Measurements from ENCODE around the gene DEFB114.
"Not testable (repeated sequence)": the region's sequence is repeated elsewhere in the genome, so short reads cannot be mapped to it uniquely, and the experiment has no call there.

Gene DEFB114

GRCh38 chr6:49964064-49964463 lies at the start of gene DEFB114:
TSS of gene DEFB114 (minus strand) at chr6:49964164. CDS start at chr6:49964105, 59 bp downstream.
- DNase-seq: no peak

DNA sequence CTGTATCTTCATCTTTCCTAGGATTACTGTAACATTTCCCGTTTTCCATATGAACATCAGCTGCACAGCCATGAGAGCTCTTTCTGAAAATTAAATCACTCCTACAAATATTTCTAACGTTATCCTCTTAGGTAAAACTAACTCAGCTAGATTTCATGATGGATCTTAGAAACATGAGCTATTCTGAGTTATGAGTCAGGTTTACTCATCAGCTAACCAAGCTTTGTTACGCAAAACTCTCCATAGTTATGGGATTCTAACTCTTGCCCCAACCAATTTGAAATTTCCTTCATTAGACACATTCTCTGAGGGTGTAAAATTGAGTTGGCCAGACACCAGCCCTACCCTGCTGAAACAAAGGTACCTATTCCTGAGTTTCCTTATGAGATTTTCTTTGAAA lies 43.9 kb upstream of the DEFB114 start:
- DNase-seq: no peak

- DNase-seq: no peak
Measured at GRCh38 chr6:50003139-50003538, 39.2 kb upstream of the DEFB114 start.

DNA sequence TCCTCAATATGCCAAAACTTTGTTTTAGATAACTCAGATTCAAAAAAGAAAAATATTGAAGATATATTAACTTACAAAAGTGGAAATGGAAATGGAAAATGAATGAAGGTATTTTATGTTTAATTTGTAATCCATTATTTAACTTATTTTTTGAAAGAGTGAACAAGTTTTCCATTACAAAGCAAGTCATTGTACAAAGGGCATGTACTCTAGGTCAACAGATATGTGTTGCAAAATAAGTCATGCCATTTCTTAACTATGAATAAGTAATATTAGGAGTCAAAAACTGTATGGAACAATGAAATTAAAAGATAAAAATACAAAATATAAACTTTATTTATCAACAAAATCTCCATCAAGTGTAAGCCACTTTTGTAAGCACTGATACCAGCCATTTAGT lies 31.3 kb upstream of the DEFB114 start:
- DNase-seq: no peak

DNA sequence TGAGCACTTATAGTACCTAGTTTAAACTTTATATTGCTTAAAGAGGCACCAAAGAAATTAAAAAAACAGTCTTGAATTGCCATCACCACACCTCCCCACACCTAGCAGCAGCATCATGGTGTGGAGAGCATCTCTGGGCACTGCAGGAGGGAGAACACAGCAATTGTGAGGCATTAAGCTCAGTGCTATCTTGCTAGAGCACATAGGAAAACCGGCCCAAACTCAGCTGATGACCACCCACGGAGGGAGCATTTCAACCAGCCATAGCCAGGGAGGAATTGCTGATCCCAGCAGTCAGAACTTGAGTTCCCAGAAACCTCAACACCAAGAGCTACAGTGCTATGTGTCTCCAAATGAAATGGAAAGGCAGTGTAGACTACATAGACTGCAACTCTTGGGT lies 24.9 kb upstream of the DEFB114 start:
- DNase-seq: no peak

GRCh38 chr6:49987749-49988148 lies 23.8 kb upstream of the DEFB114 start:
- DNase-seq: no peak

DNA sequence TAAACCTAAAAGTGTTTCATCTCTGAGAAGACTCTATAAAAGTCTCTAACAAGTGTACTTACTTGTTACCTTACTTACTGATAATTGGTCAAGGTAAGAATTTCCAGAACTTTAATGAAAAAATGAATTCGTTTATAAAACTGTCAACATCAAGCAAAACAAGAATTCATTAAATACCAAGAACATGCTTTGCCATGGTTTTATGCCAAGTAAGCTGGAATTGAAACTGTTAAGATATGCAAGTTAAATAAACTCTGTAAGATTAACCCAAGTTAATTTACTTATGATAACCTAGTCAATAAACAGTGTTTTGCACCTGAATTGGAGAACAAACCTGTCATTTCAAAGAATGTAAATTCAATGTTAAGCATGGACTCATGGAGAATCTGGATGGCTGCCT lies 22.6 kb upstream of the DEFB114 start:
- no peak for DNase-seq

GRCh38 chr6:49982046-49982445 lies 18.1 kb upstream of the DEFB114 start:
- no peak for DNase-seq

DNA sequence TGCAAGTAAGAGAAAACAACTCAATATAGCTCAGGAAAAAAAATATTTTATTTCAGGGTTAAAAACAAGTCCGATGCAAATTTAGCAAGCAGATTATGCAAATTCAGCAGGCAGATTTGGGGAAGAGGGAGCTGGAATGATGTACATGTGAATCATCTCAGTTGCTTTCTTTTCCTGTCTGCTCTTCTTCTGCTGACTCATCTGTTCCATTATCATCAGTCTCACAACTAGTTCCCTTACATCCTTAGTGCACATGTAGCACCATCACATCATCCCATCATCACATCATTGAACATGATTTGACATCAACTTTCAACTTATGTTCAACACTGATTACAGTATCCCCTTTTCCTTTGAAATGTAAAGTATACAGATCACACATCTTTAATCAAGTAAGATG lies 16.9 kb upstream of the DEFB114 start:
- DNase-seq: no peak

- no peak for DNase-seq
Measured at GRCh38 chr6:49979584-49979983, 15.6 kb upstream of the DEFB114 start.

DNA sequence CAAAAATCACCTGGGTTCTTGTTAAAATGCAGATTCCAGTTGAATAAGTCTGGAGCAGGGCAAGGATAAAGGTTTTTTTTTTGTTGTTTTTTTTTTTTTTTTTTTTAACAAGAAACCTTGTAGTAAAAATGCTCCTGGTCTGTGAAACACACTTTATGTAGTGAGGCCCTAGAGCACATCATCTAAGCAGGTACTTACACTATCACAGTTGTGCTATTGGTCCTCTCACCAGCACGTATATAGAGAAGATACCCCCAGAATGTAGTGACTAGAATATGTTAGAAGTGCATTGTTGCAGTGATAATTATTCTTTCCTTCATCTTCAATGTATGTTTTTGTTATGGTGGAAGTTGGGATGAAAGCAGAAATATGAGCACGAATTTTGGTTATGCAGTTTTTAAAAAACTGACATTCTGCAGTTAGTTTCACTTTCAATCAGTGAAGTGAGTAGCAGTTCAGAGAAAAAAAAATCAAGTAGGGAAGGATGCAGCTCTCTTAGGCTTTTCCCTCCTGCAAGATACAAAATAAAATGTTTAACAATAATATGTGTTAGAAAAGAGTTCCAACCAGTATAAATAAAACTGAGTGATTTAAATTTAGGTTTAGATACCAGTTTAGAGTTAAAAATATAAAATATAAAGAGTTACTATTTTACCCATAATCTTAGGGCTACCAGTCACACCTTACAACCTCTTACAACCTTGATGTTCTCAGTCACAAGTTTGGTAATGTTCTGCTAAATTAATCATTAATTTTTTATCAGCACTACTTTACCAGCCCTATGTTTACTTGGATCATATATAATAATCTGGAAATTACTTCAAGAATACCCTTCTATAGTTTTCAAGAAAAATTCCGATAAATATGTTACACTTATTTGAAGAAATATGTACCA lies 14.6 kb upstream of the DEFB114 start:
- no peak for DNase-seq

GRCh38 chr6:49969605-49970004 lies 5.6 kb upstream of the DEFB114 start, which contains the start of gene DEFB113:
TSS of gene DEFB113 (minus strand) at chr6:49969625. CDS start at chr6:49969625, 0 bp downstream.
- no peak for DNase-seq

DNA sequence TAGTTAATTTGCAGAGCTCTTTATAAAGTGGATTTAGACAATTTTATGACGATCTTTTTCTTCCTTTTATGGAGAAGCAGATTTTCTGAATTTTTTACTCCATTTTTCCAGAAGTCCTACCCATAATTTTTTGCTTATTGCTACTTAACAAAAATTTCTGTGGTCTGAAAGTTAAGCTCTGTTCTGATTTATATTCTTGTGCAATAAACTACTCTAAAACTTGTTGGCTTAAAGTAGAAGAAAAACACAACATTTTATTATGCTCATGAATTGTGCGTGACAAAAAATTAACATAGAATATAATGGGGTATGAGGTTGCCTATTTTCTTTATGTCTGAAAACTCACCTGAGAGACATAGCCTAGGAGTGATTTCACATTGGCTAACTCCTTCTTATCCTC lies 2.9 kb upstream of the DEFB114 start:
- DNase-seq: no peak

GRCh38 chr6:49966334-49966733 lies 2.4 kb upstream of the DEFB114 start:
- no peak for DNase-seq

DNA sequence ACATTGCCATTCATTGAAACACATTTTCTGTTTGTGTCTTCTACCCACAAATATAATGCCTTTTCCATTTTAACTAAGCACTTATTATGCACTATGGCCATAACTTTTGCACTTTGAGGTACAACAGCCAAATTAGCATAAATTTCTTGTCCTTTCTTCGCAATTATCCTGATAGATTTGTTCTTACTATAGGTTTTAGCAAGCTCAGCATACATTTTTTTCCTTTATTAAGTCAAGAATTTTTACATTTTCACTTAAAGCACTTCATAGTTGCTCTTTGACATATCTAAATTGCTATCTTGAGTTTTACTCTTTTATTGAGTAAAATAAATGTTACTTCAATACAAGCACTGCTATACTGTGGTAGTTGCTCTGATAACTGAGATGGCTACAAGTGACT lies 5.8 kb downstream of the DEFB114 start:
- no peak for DNase-seq

- DNase-seq: no peak
Measured at GRCh38 chr6:49955847-49956246, 8.1 kb downstream of the DEFB114 start.

DNA sequence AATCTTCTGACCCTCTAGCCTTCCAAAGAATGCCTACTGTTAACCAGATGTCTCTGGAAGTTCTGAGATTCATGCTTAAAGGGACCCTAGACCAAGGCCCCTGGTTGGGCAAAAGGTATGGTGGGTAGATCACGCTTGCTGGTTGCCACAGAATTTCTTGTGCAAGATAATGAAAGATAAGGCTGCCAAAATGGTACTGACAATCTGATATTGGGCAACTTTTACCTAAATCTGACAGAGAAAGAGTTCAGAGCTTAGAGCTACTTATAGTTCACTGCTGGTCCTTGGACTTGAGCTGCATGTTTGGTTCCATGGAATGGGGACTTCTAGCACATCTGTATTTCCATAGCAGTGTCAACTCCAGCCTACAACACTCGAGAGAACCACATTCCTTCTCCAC lies 12.0 kb downstream of the DEFB114 start:
- DNase-seq: no peak

DNA sequence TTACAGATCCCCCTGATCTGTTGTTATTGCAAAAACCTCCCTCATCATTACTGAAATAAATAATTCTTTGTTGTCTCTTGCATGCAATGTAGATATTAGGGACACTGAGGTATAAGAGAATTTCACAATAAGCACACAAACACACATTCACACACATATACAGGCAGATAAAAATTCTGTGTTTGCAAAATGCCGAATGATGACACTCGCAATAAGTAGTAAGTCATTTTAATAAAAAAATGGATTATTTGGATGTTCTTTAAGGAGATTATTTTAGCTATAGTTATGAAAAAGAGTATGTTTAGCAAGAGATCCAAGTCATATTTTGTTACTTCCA lies 13.6 kb downstream of the DEFB114 start:
- no peak for DNase-seq

DNA sequence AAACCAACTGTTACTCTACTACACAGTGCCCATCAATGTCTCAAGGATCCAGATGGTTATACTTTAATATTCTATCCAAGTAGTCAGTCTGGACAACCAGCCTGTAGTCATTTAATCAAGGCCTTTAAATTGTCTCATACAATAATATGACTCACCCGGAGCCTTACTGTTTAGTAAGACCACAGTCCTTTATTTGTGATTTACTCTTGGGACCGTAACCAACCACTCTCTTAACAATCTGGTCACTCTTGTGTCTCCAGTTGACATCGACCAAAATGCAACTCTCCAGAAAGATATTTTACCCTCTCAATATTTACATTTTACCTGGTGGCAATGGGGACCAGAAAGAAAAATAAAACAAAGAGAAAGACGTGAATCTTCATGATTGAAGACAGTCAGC lies 14.9 kb downstream of the DEFB114 start:
- no peak for DNase-seq

- DNase-seq: no peak
Measured at GRCh38 chr6:49946835-49947234, 17.1 kb downstream of the DEFB114 start.

- not testable (repeated sequence) for DNase-seq
Measured at GRCh38 chr6:49944068-49944467, 19.9 kb downstream of the DEFB114 start.

- DNase-seq: peak; percentile 64
Measured at GRCh38 chr6:49939993-49940498, 23.9 kb downstream of the DEFB114 start.

DNA sequence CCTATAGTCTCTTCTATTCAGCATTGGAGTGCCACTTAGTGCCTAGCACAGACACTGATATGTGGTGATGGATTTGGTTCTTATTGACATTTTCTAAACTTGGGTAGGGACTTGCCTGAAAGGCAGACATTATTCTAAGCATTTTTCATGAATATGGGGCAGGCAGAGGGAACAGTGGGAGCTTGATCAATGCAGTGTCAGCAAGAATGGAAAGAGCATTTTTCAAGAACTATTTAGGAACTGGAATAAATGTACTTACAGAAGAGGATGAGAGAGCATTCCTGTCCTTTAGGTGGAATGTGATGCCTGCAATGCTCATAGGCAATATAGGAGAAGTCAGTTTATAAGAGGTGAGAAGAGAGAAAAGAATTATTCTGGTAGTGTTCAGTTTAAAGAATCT lies 26.2 kb downstream of the DEFB114 start:
- no peak for DNase-seq

DNA sequence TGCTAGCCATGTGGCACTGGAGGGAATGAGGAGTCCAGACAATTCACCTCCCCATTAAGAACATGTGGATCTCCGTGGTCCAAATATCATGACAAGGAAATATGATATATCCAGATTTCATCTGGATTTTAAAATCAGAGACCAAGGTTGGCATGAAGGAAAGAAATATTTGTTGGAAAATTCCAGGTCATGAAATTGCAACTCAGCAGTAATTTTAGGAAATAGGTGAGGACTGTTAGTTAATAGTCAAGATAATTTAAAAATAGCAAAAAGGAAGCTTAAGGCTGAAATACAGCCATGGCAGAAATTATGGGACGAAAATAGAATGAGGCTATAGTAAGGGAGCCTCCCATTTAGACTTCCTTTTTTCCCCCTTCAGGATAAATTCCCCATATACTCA lies 26.9 kb downstream of the DEFB114 start:
- DNase-seq: no peak

DNA sequence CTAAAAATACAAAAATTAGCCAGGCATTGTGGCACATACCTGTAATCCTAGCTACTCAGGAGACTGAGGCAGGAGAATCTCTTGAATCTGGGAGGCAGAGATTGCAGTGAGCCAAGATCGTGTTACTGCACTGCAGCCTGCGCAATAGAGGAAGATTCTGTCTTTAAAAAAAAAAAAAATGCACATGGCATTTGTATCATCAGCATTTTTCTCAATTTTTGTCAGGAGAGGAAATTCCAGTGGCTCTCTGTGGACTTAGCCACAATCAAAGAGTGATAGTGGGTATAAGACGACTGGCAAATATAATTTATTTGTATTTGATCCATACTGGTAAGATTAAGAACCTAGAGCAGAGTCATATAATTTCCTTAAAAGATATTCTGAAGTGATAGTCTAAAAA lies 28.6 kb downstream of the DEFB114 start:
- no peak for DNase-seq

Data from hematopoietic multipotent progenitor cell treated with erythropoietin and hydrocortisone succinate and interleukin-3 and kit ligand, for 8 days (in vitro differentiated cells).